GM19324 (cell line): ENCODE data around the gene TUBGCP6.

Experiments used
- ATAC-seq: cut with Tn5 transposase; IDR thresholded peaks from one replicate; pipeline ENCODE4 v1.9.1; 2021; ENCODE audit warnings: mild to moderate bottlenecking, moderate library complexity; ENCODE audit not compliant: unreplicated experiment, low FRiP score

The TUBGCP6 gene

DNA sequence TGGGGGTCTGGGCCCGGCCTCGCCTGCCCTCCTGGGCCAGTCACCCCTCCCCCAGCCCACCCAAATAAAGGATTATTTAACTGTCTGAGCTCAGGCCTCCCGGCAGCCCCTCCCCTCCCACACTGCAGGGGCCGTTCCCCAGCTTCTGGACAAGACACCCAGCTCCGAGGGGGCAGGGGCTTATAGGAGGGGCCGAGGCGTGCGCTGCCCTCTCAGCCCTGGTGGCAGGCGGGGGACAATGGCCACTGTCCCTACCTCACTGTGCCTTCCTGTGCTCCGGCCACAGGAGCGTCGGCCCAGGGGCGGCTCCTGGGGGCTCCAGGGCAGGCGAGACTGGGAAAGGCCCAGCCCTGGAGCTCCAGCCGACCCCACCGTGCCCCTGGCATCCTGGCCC is 46.2 kb downstream of the TUBGCP6 start:
- no peak for ATAC-seq

DNA sequence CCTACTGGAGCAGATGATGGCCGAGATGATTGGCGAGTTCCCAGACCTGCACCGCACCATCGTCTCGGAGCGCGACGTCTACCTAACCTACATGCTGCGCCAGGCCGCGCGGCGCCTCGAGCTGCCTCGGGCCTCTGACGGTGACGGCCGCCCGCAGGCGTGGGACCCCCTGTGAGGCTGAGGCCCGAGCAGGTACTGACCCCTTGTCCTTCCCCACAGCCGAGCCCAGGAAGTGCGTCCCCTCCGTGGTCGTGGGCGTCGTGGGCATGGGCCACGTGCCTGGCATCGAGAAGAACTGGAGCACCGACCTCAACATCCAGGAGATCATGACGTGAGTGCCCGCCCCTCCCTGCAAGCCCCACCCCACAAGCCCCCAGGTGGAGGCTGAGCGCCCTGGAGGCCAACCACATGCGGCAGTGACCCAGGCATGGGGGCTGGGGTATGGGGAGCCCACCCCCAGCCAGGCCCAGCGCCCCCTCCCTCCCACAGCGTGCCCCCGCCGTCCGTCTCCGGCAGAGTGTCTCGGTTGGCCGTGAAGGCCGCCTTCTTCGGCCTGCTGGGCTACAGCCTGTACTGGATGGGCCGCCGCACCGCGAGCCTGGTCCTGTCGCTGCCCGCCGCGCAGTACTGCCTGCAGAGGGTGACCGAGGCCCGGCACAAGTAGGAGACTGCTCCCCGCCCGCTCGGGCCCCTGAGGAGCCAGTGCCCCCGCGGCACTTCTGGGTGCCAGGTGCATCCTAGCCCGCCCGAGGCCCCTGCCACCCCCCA is 46.8 kb downstream of the TUBGCP6 start:
- no peak for ATAC-seq

DNA sequence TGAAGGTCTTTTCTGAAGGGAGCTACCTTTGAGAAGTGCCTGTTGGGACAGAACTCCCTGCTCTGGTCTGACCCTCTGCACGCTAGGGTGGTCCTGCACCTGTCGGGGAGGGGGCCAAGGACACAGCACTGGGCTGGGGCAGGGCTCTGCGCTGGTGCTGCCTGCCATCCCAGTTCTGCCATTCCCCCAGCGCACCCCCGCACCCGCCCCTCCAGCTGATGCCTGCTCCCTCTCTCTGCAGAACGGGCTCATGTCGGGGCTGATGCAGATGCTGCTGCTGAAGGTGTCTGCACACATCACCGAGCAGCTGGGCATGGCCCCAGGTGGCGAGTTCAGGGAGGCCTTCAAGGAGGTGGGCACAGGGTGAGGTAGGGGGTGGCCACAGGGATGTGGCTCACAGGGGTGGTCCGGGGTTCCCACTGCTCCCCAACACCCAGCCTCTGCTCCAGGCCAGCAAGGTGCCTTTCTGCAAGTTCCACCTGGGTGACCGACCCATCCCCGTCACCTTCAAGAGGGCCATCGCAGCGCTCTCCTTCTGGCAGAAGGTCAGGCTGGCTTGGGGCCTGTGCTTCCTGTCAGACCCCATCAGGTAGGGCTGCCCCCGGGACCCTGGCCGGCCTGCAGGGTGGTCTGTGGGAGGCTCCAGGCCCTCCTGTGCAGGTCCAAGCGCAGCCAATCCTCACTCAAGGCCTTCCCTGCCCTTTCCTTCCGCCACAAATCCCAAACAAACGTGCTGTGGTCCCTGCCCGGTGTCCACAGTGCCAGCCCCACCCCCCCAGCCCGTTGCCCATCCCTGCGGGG is 47.6 kb downstream of the TUBGCP6 start:
- ATAC-seq: no peak

DNA sequence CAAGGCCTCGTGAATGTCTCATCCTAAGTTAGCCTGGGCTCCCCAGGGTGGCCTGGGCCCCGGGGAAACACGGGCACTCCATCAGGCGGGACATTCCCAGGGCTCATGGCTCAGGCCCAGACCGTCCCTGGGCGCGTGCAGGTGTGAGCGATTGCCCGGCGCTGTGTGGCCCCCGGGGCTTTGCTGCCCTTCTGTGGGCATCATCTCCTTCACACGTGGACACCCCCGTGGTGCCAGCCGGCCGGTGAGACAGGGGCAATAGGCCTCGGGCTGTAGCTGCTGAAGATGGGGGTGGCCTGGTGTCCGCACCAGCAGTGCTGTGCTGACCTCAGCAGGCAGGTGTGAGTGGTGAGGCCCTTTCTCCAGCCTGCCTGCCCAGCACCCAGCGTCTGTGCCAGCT is 48.6 kb downstream of the TUBGCP6 start:
- no peak for ATAC-seq

DNA sequence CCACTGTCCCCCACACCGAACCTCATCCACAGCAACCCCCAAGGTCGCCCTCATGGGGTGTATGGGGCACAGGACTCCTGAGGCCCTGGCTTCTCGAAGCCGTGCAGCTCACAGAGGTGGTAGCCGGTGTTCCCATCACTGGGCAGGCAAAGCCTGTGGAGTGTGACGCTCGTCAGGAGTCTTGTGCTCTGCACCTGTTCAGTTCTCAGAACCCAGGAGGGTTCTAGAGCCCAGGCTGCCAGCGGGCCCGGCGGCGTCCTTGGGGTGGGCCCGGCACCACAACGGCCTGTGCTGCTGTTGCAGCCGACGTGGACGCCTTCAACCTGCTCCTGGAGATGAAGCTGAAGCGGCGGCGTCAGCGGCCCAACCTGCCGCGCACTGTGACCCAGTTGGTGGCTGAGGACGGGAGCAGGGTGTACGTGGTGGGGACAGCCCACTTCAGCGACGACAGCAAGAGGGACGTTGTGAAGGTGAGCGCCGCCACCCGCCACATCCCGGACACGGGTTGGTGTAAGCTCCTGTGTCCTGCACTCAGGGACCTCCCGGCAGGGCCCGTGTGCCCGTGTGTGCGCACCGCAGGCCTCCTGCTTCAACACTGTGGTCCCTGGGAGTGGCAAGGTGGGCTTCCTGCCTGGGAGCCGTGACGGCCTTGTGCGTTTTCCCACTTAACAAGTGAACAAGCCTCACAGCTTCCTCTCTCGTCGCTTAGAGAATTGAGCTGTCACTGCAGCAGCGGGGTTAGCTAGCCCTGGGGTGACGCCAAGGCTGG is 50.6 kb downstream of the TUBGCP6 start:
- ATAC-seq: no peak

DNA sequence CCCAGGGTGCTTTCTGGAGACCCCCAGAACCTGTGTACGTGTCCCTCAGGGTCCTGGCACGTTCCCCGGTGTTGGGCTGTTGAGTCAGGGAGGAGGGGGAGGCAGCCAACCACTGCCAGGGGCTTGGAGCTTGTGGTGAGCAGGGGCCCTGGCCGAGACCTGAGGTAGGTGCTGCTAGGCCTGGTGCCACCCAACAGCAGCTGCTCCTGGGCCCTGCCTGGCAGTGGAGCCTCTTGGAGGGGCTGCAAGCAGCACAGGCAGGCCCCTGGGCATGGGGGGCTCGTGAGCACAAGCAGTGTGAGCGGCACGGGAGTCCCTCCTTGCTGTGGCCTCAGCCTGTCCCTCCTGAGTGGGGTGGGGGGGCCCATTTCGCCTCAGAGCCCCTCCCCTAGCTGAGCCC is 51.2 kb downstream of the TUBGCP6 start:
- no peak for ATAC-seq

DNA sequence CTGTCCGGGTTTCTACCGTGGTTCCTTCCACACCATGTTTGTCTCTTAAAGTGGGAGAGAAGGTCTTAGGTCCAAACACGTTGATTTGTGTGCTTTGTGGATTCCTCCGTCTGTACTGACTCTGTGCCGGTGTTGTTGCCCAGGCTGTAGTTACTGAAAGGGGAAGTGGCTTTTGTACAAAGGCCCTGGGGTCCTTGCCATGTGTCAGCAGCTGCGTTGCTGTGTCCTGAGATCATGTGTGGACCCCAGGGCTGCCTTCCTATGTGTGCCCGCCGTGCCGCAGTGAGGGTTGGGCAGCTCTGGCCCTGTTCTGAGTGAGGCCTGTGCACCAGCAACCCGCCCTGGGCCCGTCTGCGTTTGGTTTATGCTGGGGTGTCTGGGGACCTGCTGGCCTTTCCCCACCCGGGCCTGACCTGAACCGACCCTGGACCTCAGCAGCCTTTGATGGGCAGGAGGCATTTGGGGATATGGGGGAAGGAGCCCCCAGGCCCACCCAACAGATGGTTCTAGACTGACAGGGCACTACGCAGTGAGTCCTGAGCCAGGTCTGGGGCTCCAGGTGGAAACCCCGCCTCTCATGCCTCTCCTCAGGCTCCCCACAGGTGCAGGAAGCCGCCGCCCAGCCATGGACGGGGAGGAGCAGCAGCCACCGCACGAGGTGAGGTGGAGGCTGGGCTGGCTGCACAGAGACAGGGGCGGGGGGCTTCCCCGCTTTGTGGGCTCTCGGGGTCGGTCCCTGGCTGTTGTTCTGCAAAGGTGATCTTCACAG is 52.2 kb downstream of the TUBGCP6 start:
- no peak for ATAC-seq

DNA sequence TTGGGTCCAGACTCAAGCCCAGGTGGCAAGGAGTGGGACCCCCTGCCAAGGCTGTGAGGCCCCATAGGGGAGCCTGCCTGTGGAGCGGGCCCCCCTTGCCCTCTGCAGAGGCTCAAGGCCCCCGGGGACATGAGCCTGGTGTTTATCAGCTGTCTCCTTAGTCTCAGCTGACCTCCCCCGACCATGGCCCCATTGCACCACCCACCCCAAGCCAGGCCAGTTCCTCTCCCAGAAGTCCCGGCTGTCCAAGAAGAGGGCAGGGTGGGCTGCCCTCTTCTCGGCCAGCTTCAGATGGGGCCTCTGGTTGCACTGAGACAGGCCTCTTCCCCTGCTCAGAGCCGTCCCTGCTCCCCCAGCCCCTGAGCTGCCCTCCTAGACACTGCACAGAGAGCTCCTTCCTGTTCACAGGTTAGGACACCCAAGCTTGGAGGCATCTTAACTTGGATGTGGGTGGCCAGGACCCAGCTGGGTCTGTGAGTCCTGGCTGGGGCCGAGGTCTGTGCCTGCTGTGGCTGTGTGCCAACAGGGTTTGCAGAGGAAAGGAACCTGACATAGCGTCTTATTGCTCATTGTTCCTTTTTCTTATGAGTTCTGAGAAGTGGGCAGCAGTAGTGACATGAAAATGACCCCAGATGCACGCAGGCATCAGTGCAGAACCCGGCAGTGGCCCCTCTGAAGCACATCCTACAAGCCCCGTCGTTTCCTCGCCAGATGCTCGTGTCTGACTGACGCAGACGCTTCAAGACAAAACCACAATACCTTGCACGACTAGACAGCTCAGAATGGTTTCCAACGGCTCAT is 53.7 kb downstream of the TUBGCP6 start:
- ATAC-seq: no peak

DNA sequence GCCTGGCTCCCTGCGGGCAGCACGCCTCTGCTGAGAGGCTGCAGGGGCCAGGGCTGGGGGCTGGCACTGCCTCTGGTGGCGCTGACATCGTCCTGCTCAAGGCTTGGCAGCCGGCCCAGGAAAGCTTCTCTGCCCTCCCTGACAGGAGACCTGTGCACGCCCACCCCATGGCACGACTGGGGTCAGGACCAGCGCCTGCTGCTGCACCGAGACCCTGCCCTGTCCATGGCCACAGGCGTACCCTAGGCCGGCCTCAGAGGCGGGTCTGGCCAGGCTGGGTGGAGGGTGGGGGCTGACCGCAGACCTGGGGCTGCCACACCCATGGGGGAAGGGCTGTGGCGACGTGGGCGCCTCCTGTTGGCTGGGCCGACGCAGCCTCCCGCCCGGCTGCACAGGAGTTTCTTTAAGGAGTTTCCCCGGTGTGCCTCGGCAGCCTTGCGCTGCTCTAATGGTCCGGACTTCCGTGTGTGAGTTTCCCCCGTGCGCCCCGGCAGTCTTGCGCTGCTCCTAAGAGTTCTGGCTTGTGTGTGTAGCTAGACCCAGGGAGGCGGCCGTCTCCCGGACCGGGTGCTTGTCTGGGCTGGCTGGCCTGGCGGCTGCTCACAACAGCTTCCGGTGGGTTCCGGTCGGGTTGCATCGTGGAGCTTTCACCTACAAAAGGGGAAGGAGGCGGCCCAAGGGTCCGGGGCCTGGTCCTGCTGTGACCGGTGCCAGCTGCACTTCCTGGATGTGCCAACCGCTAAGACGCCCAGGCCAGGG is 54.5 kb downstream of the TUBGCP6 start:
- peak; percentile 45 for ATAC-seq

DNA sequence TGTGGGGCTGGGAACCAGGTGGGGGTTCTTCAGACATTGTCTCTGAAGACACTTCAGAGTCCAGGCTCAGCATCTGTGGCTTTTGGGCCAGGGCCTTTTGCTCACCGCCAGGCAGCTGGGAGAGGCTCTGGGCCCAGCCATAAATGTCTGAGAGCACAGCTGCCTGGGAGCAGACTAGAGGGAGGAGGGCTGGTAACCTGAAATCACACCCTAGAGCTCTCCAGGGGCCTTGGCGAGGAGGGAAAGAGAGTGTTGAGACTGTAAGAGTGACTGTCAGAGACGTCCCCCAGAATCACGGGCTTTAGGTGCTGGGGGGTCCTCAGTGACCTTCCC is 55.0 kb downstream of the TUBGCP6 start:
- ATAC-seq: no peak

DNA sequence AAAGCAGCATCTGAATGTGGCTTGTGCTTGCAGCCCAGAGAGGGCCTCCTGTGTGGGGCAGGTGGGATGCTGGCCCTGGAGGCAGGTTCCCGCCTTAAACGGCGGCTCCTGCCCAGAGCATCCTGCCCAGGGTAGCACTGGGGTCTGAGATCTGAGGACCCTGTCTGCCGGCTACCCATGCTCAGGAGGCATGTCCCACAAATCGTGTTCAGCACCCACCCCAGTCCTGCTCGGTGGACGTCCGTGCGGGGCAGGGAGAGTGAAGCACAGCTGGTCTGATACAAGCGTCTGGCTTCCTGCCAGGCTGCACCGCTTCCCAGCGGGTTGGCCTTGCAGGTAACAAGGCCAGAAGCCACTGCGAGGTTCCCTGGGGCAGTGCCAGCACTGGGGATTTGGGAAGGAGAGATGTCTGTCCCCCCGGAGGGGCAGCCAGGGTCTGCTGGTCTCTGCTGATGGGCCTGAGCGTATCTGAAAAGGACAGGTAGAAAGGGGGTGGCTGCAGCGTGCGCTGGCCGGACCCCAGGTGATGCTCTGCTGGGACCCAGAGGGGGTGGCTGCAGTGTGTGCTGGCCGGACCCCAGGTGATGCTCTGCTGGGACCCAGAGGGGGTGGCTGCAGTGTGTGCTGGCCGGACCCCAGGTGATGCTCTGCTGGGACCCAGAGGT is 55.5 kb downstream of the TUBGCP6 start:
- ATAC-seq: no peak

DNA sequence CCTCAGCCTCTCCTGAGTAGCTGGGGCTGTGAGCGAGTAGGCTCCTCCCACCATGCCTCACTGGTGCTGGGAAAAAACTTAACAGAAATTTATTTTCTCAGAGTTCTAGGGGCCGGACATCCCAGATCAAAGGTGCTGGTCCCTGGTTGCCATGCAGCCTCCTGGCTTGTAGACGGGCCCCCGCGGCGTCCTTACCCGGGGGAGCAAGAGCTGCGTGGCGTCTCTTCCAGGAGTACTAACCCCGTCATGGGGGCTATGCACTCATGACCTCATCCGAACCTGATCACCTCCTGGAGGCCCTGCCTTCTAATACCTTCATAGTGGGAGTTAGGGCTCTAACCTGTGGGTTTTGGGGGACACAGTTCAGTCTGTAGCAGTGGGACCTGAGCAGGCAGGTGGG is 56.5 kb downstream of the TUBGCP6 start:
- ATAC-seq: no peak

DNA sequence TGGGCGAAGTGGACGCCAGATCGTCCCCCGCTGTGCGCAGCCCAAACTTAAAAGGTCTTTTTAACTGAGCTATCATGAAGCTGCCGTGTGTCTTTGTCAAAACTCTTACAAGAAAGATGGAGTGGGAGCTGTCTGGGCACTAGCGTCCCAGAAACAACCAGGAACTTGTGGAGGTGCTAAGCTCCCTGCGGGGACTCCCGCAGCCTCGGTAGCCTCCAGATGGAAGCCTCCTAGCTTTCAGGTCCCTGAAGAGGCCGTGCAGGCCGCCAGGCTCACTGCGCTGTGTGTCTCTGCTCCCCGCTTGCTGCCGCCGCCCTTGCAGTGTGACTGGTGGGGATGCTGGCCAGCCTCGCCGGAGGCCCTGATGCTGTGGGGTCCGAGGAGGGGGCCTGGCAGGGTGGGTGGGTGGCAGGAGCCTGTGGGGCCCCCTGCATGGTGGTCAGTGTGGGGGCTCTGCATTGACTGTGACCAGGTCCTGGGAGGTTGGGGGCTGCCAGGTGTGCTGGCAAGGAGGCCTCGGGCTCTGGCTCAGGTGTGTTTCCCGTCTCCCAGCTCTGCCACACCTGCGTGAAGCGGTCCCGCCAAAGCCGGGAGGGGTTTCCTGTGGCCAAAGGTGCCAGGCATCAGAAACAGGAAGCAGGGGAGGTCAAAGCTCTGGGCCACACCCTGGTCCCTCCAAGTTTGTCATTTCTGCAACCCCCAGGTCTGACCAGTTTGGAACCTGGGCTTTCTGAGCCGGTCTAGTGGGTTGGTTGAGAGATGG is 57.9 kb downstream of the TUBGCP6 start:
- ATAC-seq: no peak

DNA sequence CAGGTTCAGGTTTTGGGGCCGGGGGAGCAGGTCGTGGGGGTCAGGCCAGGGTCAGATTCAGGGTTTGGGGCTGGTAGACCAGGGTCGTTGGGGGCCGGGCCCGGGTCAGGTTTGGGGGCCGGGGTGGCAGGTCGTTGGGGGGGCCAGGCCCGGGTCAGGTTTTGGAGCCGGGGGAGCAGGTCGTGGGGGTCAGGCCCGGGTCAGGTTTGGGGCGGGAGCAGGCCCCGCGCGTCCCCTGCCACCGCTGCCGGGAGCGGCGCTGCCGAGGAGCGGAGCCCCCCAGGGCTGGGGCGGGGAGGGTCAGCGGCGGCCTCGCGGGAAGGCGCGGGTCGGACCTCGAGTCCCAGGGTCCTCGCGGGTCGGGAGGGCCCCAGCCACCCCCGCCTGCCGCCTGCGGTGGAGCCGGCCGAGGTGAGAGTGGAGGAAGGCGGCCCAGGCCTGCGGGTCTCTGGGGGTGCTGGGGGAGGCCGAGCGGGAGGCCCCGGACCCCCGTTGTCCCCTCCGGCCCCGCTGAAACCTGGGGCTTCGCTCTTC is 58.6 kb downstream of the TUBGCP6 start:
- no peak for ATAC-seq

DNA sequence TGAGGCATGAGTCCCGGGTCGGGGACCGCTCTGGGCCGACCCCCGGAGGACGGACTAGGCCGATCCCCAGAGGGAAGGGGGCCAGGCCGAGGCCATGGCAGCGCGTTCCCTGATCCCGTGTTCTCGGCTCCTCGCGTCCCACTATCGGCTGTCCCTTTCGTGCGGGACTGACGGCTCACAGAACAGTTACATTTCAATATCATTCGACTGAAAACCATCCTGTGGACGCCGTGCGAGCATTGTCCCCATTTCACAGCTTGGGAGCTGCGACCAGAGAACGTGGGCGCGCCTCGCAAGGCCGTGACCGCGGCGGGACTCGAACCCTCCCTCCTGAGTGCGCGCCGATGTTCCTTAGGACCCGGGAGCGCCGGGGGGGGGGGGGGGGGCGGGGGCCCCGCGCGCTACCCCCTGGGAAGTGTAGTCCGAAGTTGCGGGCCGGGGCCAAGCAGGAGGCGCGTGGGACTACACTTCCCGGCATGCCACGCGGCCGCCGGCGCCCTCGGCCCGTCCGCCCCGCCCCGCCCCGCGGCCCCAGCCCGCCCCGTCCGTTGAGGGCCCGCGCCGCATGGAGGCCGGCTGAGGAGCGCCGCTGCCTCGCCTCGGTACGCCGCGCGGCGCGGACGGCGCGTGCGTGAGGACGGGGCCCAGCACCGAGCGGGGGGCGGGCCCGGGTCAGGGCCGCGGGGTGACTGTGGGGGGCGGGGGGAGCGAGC is 59.3 kb downstream of the TUBGCP6 start, which contains the start of gene TRABD:
Gene TRABD, plus strand, starts transcription at position 539 of the 713 bp plus-strand sequence. CDS start 7,148 bp downstream, outside the sequence.
- peak; percentile 41 for ATAC-seq

DNA sequence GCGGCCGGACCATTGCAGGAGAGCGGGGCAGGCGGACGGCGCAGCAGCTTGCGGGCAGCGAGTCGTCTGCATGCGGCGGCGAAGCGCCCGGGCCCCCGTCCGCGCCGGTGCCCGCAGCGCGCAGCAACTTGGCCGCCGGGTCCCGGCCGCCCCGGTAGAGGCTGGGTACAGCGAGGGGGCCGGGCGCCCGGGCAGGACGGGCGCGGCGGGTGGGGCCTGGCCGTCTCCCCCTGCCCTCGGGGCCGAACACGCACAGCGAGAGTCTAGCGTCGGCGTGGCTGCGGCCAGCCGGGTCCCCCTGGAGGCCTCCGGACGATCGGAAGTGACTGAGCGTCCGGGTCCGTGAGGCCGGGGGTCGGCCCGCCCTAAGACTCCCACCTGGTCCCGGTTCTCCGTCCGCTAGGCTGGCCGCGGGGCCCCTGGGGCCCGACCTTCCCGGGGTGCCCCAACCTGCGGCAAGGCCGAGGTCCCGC is 59.9 kb downstream of the TUBGCP6 start:
- ATAC-seq: no peak
